Stomach (tissue), 9 donors: ENCODE results near the gene PKNOX2. TPM values are rescaled to one million over a fixed set of nuclear protein-coding genes. Genes with fewer than 3 reads are reported as not detected.

Source experiments
- DNase-seq, 2 donors: peaks; one replicate each; pipeline versions ENCODE4 v3.0.0 to v3.0.0-alpha.2; 2013 to 2019
- H3K27ac ChIP-seq, 5 donors: fragments of 200-600 bp in 4 of 5; sonication (generic) in 4 of 5; one replicate each; pipeline ENCODE4 v1.5.1; 2013 to 2019; ENCODE audit warnings: mild to moderate bottlenecking in 1 of 5, moderate library complexity in 1 of 5
- H3K27me3 ChIP-seq, 3 donors: fragments of 200-600 bp; sonication (generic); one replicate each; pipeline ENCODE4 v1.5.1; 2017 to 2019; ENCODE audit warnings: mixed run types in 1 of 3
- H3K36me3 ChIP-seq, 4 donors: fragments of 200-600 bp; sonication (generic); 1 replicate in 3 of 4; 2 replicates in 1 of 4; pipeline ENCODE4 v1.5.1; 2016 to 2019
- H3K4me1 ChIP-seq, 4 donors: fragments of 200-600 bp; sonication (generic); one replicate each; pipeline ENCODE4 v1.5.1; 2016 to 2019
- H3K4me3 ChIP-seq, 4 donors: fragments of 200-600 bp; sonication (generic) in 3 of 4; one replicate each; pipeline ENCODE4 v1.5.1; 2016 to 2019; ENCODE audit warnings: mild to moderate bottlenecking in 1 of 4
- H3K9me3 ChIP-seq, 4 donors: fragments of 200-600 bp; sonication (generic); one replicate each; pipeline ENCODE4 v1.5.1; 2016 to 2019
- EP300 ChIP-seq: sonication (generic); formaldehyde crosslinking; IDR thresholded peaks from one replicate; pipeline ENCODE4 v1.6.1; 2017; ENCODE audit warnings: antibody characterized with exemption
- POLR2A ChIP-seq, 4 donors: fragments of 450-650 bp; IDR thresholded peaks; one replicate each; pipeline ENCODE4 v1.6.1; 2016; ENCODE audit warnings: antibody characterized with exemption in 4 of 4, control low read depth in 2 of 4, mild to moderate bottlenecking in 1 of 4, moderate library complexity in 1 of 4
- POLR2AphosphoS5 ChIP-seq, 3 donors: sonication (generic); formaldehyde crosslinking; IDR thresholded peaks; one replicate each; pipeline ENCODE4 v1.6.1; 2016; ENCODE audit warnings: antibody characterized with exemption in 3 of 3
- WGBS, 5 donors: extraction: QIAGEN DNeasy Blood & Tissue Kit in 3 of 5; methylation state at CpG; one replicate each; pipeline versions ENCODE4 v1.1.5 to v1.1.7; 2013 to 2018; 5-methylcytosine and 5-hydroxymethylcytosine counted together
- intact Hi-C: fragments of 100-400 bp; cut with DNase I; formaldehyde crosslinking; loops from one replicate; pipeline ENCODE4 v1.15.1; 2023; ENCODE audit warnings: low total_unique reads
- polyA plus RNA-seq, 3 donors: library from polyadenylated mRNA; stranded (reverse); fragments of 200-250 nt; gene quantifications; one replicate each; pipeline ENCODE4 v1.2.3, GENCODE V29; 2013
- total RNA-seq, 5 donors: library from RNA; depleted of rRNA; stranded (reverse); fragments of >200 nt; gene quantifications; one replicate each; pipeline versions ENCODE4 v1.1.0 to v1.2.3, GENCODE V29; 2014 to 2016
- TF ChIP-seq, protein P1 (sequence below), 7 experiments: fragments of 450-650 bp in 4 of 7; fragments of 200-600 bp in 3 of 7; sonication (generic) in 3 of 7; IDR thresholded peaks; one replicate each; pipeline ENCODE4 v1.5.1; 2016 to 2019; ENCODE audit warnings: antibody characterized with exemption in 7 of 7, control low read depth in 2 of 7, mild to moderate bottlenecking in 1 of 7
- donor health status: healthy with polysubstance abuse.
- donor health status: Bipolar disorder and iron deficiency.
- donor health status: healthy.

The PKNOX2 gene
- total and polyA plus RNA-seq, 8 donors, result 0.83 to 4.9 (median 2.3) TPM; not detected in 1

GRCh38 chr11:125139778-125140177 is 24.8 kb upstream of the PKNOX2 start:
- Histone ChIP-seq H3K27me3 (peaks cover 0 to 45% (median 18%) of the 10 kb centered on the region in 3 donors), H3K4me3 (no peak overlapping the region), H3K4me1 (peaks cover 6 to 8% (median 7%) of the 10 kb centered on the region in 4 donors), H3K36me3 (no peaks in the 10 kb centered on the region), H3K9me3 (no peaks in the 10 kb centered on the region), H3K27ac (no peak overlapping the region)
- 44 to 63% (median 58%) methylated on average over 3 of the region's 3 CpGs for WGBS, 5 donors
- intact Hi-C loops, result no loop called here
- DNase-seq, result no peak
- TF ChIP-seq, protein P1, sequence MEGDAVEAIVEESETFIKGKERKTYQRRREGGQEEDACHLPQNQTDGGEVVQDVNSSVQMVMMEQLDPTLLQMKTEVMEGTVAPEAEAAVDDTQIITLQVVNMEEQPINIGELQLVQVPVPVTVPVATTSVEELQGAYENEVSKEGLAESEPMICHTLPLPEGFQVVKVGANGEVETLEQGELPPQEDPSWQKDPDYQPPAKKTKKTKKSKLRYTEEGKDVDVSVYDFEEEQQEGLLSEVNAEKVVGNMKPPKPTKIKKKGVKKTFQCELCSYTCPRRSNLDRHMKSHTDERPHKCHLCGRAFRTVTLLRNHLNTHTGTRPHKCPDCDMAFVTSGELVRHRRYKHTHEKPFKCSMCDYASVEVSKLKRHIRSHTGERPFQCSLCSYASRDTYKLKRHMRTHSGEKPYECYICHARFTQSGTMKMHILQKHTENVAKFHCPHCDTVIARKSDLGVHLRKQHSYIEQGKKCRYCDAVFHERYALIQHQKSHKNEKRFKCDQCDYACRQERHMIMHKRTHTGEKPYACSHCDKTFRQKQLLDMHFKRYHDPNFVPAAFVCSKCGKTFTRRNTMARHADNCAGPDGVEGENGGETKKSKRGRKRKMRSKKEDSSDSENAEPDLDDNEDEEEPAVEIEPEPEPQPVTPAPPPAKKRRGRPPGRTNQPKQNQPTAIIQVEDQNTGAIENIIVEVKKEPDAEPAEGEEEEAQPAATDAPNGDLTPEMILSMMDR (IDR thresholded peaks at IDR 0.05), result no peak
- no peak for TF ChIP-seq POLR2AphosphoS5 (IDR thresholded peaks at IDR 0.05)
- TF ChIP-seq EP300, result no peak
- no peak for TF ChIP-seq POLR2A (IDR thresholded peaks at IDR 0.05)

DNA sequence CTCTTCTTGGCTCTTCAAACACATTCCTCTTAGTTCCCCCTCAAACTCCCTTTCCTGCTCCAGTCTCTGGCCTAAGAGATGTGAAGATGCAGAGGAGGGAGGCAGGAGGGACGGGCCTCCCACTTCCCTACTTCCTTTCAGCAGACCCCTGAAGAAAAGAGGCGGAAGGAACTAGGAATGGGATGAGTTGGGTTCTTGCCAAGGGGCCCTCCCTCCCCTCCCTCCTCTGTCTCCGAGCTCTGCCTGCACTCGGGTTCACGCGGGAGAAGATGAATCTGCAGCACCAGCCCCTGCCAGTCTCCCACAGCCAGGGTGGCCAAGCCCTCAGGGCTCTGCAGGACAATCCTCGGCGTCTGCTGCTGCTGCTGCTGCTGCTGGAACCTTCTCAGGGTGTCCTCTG is 24.3 kb upstream of the PKNOX2 start:
- intact Hi-C loops, result no loop called here
- Histone ChIP-seq H3K36me3 (no peaks in the 10 kb centered on the region), H3K27ac (no peak overlapping the region), H3K4me1 (peaks cover 6 to 8% (median 7%) of the 10 kb centered on the region in 4 donors), H3K4me3 (no peak overlapping the region), H3K27me3 (peaks cover 0 to 45% (median 18%) of the 10 kb centered on the region in 3 donors), H3K9me3 (no peaks in the 10 kb centered on the region)
- TF ChIP-seq POLR2AphosphoS5 (IDR thresholded peaks at IDR 0.05) (no peak), EP300 (no peak), POLR2A (IDR thresholded peaks at IDR 0.05) (no peak)
- TF ChIP-seq, protein P1 (IDR thresholded peaks at IDR 0.05), result no peak
- WGBS, 5 donors, result 36 to 59% (median 53%) methylated on average over 8 of the region's 8 CpGs
- peak in 1 of 2 donors; percentile 69 for DNase-seq

- H3K4me1 ChIP-seq, result peaks cover 6 to 8% (median 7%) of the 10 kb centered on the region in 4 donors
- peaks cover 0 to 45% (median 18%) of the 10 kb centered on the region in 3 donors for H3K27me3 ChIP-seq
- H3K9me3 ChIP-seq, result no peaks in the 10 kb centered on the region
- intact Hi-C loops, result no loop called here
- H3K4me3 ChIP-seq, result no peak overlapping the region
- TF ChIP-seq, protein P1 (IDR thresholded peaks at IDR 0.05), result no peak
- TF ChIP-seq POLR2AphosphoS5 (IDR thresholded peaks at IDR 0.05) (no peak), EP300 (no peak), POLR2A (IDR thresholded peaks at IDR 0.05) (no peak)
- WGBS, 5 donors, result 57 to 72% (median 65%) methylated on average over 12 of the region's 12 CpGs
- H3K27ac ChIP-seq, result no peak overlapping the region
- no peak for DNase-seq
- no peaks in the 10 kb centered on the region for H3K36me3 ChIP-seq
Measured at GRCh38 chr11:125141178-125141577, 23.4 kb upstream of the PKNOX2 start.

- Histone ChIP-seq H3K4me1 (peaks cover 6 to 8% (median 7%) of the 10 kb centered on the region in 4 donors), H3K9me3 (no peaks in the 10 kb centered on the region), H3K4me3 (no peak overlapping the region), H3K27ac (no peak overlapping the region), H3K36me3 (no peaks in the 10 kb centered on the region), H3K27me3 (peaks cover 0 to 45% (median 18%) of the 10 kb centered on the region in 3 donors)
- no peak for TF ChIP-seq POLR2AphosphoS5 (IDR thresholded peaks at IDR 0.05)
- TF ChIP-seq, protein P1 (IDR thresholded peaks at IDR 0.05), result peak in 5 of 7 experiments; percentile 90 to 97 (median 96)
- 33 to 40% (median 36%) methylated on average over 17 to 18 of the region's 18 CpGs for WGBS, 5 donors
- intact Hi-C loops, result no loop called here
- peak; percentile 51 to 77 for DNase-seq
Measured at GRCh38 chr11:125141686-125142535, 22.6 kb upstream of the PKNOX2 start.
